Nephron progenitor cell (in vitro differentiated cells): ENCODE measurements around the gene PARP12.

Experiments used
- DNase-seq: peaks from one replicate; pipeline ENCODE4 v3.0.0; 2021
- H3K27ac Mint-ChIP-seq: 2 replicates; pipeline ENCODE4 v1.8.0; 2021; ENCODE audit warnings: mild to moderate bottlenecking, moderate library complexity, mixed read lengths
- H3K27me3 Mint-ChIP-seq: 2 replicates; pipeline ENCODE4 v1.8.0; 2021; ENCODE audit warnings: mild to moderate bottlenecking, low read depth, mixed read lengths; ENCODE audit not compliant: poor library complexity
- H3K36me3 Mint-ChIP-seq: 2 replicates; pipeline ENCODE4 v1.8.0; 2021; ENCODE audit warnings: low read depth, mixed read lengths
- H3K4me1 Mint-ChIP-seq: 2 replicates; pipeline ENCODE4 v1.8.0; 2021; ENCODE audit warnings: mixed read lengths
- H3K4me3 Mint-ChIP-seq: 2 replicates; pipeline ENCODE4 v1.8.0; 2021; ENCODE audit warnings: mild to moderate bottlenecking, moderate library complexity, mixed read lengths
- H3K9me3 Mint-ChIP-seq: 2 replicates; pipeline ENCODE4 v1.8.0; 2021; ENCODE audit warnings: mild to moderate bottlenecking, moderate library complexity, mixed read lengths
- TF ChIP-seq, protein P1 (sequence below): fragments of 200-600 bp; sonication (generic); IDR thresholded peaks from 2 replicates; pipeline ENCODE4 v1.5.0; 2021; ENCODE audit warnings: antibody characterized with exemption

Gene PARP12

DNA sequence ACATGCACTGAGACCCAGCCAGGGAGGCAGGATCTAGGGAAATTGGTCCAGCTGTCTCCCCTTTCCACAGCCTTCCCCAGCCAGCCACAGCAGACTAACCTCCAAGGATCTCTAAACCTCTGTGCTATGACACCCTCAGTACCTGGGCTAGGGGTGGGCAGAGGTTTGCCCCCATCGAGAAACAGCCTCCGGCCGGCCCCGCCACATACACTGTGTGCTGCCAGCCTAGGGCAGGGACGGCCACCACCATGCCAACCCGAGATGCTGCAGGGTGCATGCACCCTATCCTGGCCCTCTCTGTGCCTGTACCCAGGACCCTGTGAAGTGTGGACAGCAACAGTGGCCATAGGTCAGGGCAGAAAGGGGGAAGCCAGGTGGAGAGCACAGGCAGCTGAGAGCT, 58.1 kb downstream of the PARP12 start:
- H3K27ac Mint-ChIP-seq = no peak overlapping the region
- H3K27me3 Mint-ChIP-seq = peaks cover 5% of the 10 kb centered on the region
- no peak for DNase-seq
- no peaks in the 10 kb centered on the region for H3K9me3 Mint-ChIP-seq
- H3K4me1 Mint-ChIP-seq = peaks cover 18% of the 10 kb centered on the region
- TF ChIP-seq, protein P1, sequence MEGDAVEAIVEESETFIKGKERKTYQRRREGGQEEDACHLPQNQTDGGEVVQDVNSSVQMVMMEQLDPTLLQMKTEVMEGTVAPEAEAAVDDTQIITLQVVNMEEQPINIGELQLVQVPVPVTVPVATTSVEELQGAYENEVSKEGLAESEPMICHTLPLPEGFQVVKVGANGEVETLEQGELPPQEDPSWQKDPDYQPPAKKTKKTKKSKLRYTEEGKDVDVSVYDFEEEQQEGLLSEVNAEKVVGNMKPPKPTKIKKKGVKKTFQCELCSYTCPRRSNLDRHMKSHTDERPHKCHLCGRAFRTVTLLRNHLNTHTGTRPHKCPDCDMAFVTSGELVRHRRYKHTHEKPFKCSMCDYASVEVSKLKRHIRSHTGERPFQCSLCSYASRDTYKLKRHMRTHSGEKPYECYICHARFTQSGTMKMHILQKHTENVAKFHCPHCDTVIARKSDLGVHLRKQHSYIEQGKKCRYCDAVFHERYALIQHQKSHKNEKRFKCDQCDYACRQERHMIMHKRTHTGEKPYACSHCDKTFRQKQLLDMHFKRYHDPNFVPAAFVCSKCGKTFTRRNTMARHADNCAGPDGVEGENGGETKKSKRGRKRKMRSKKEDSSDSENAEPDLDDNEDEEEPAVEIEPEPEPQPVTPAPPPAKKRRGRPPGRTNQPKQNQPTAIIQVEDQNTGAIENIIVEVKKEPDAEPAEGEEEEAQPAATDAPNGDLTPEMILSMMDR = no peak
- H3K36me3 Mint-ChIP-seq = no peaks in the 10 kb centered on the region
- H3K4me3 Mint-ChIP-seq = no peak overlapping the region

- no peak overlapping the region for H3K27ac Mint-ChIP-seq
- DNase-seq = peak; percentile 42
Observed at GRCh38 chr7:140003913-140004382, 58.8 kb downstream of the PARP12 start.

GRCh38 chr7:140000666-140001268, 62.0 kb downstream of the PARP12 start:
- Mint-ChIP-seq H3K36me3 (no peaks in the 10 kb centered on the region), H3K4me1 (peaks cover 31% of the 10 kb centered on the region), H3K27me3 (peaks cover 4% of the 10 kb centered on the region), H3K27ac (peak overlapping the region; percentile 48), H3K4me3 (no peak overlapping the region), H3K9me3 (no peaks in the 10 kb centered on the region)
- TF ChIP-seq, protein P1 = no peak
- no peak for DNase-seq

More at GRCh38 chr7:140003913-140004382, 58.8 kb downstream of the PARP12 start:
- Mint-ChIP-seq H3K9me3 (no peaks in the 10 kb centered on the region), H3K4me1 (peaks cover 18% of the 10 kb centered on the region), H3K36me3 (no peaks in the 10 kb centered on the region), H3K4me3 (no peak overlapping the region), H3K27me3 (peaks cover 3% of the 10 kb centered on the region)
- TF ChIP-seq, protein P1 = peak; percentile 53

- no peaks in the 10 kb centered on the region for H3K9me3 Mint-ChIP-seq
- H3K4me1 Mint-ChIP-seq = peaks cover 44% of the 10 kb centered on the region
- H3K36me3 Mint-ChIP-seq = no peaks in the 10 kb centered on the region
- TF ChIP-seq, protein P1 = no peak
- H3K27me3 Mint-ChIP-seq = peaks cover 6% of the 10 kb centered on the region
- no peak overlapping the region for H3K27ac Mint-ChIP-seq
- no peak overlapping the region for H3K4me3 Mint-ChIP-seq
- no peak for DNase-seq
Observed at GRCh38 chr7:139999516-139999915, 63.2 kb downstream of the PARP12 start.

GRCh38 chr7:139998572-139998971, 64.2 kb downstream of the PARP12 start:
- H3K27ac Mint-ChIP-seq = no peak overlapping the region
- DNase-seq = no peak
- H3K9me3 Mint-ChIP-seq = no peaks in the 10 kb centered on the region
- H3K36me3 Mint-ChIP-seq = no peaks in the 10 kb centered on the region
- no peak overlapping the region for H3K4me3 Mint-ChIP-seq
- H3K27me3 Mint-ChIP-seq = peaks cover 9% of the 10 kb centered on the region
- TF ChIP-seq, protein P1 = no peak
- peaks cover 39% of the 10 kb centered on the region for H3K4me1 Mint-ChIP-seq
